Endothelial cell of umbilical vein (primary cell): Measurements from ENCODE around the gene DCAF7. TPM values are rescaled to one million over a fixed set of nuclear protein-coding genes. Genes with fewer than 3 reads are reported as not detected.

Experiments
- BruUV-seq: library from RNA; stranded (reverse); fragments of 400-500 nt; replicated peaks from 2 replicates; lab custom pipeline; 2021; lab: Mats Ljungman, UMichigan
- CTCF ChIA-PET: fragments of 300-600, 350-600 bp; sonication (Branson Sonifier 250); formaldehyde crosslinking; loops from one replicate; lab custom pipeline; 2021; ENCODE audit warnings: antibody characterized with exemption, inconsistent platforms; lab: Charles Lee
- POLR2A ChIA-PET: fragments of 300-600, 350-600 bp; sonication (Branson Sonifier 250); formaldehyde crosslinking; loops from one replicate; lab custom pipeline; 2021; ENCODE audit warnings: antibody characterized with exemption, inconsistent platforms; lab: Charles Lee
- DNase-seq: peaks from one replicate; pipeline ENCODE4 v3.0.0-alpha.2; 2011; ENCODE audit warnings: low read depth, low spot score
- FAIRE-seq: peaks from 2 replicates; lab custom pipeline; 2011; peaks lifted over from hg19 to GRCh38; lab: Jason Lieb, UNC
- H2AFZ ChIP-seq: 2 replicates; pipeline ENCODE4 v1.6.0; 2012; ENCODE audit warnings: low read depth, low read length, control low read depth, inconsistent platforms
- H3K27ac ChIP-seq: 2 replicates; pipeline ENCODE4 v1.5.1; 2011; ENCODE audit warnings: low read depth, mild to moderate bottlenecking, control low read depth, low read length, moderate library complexity; ENCODE audit not compliant: insufficient read depth
- H3K27me3 ChIP-seq, 2 experiments: 2 replicates each; pipeline versions ENCODE4 v1.6.0 to v1.6.1; 2011; ENCODE audit warnings: low read length in 2 of 2, mixed read lengths in 1 of 2; ENCODE audit not compliant: control insufficient read depth in 2 of 2, insufficient read depth in 2 of 2
- H3K36me3 ChIP-seq, 2 experiments: 2 replicates in 1 of 2; 3 replicates in 1 of 2; pipeline ENCODE4 v1.5.1; 2011; ENCODE audit warnings: low read length in 2 of 2, mild to moderate bottlenecking in 1 of 2, moderate library complexity in 1 of 2; ENCODE audit not compliant: control insufficient read depth in 2 of 2, insufficient read depth in 2 of 2; ENCODE audit errors: extremely low read depth in 1 of 2
- H3K4me1 ChIP-seq: 3 replicates; pipeline ENCODE4 v1.5.1; 2011; ENCODE audit warnings: mild to moderate bottlenecking, low read length; ENCODE audit not compliant: control insufficient read depth, insufficient read depth; ENCODE audit errors: extremely low read depth
- H3K4me2 ChIP-seq: 2 replicates; pipeline ENCODE4 v1.6.1; 2011; ENCODE audit warnings: low read length, control low read depth, mixed read lengths; ENCODE audit not compliant: insufficient read depth
- H3K4me3 ChIP-seq, 3 experiments: fragments of 200-600 bp in 1 of 3; sonication (generic), shearing (Covaris generic) in 1 of 3; replicated peaks in 1 of 3; 2 replicates each; pipeline ENCODE4 v1.5.1; 2011 to 2016; ENCODE audit warnings: control low read depth in 3 of 3, low read length in 3 of 3, mild to moderate bottlenecking in 2 of 3, inconsistent platforms in 1 of 3, low read depth in 1 of 3, moderate library complexity in 1 of 3; ENCODE audit not compliant: insufficient read depth in 1 of 3
- H3K79me2 ChIP-seq: 2 replicates; pipeline ENCODE4 v1.6.0; 2012; ENCODE audit warnings: low read length, inconsistent platforms; ENCODE audit not compliant: control insufficient read depth, insufficient read depth
- H3K9ac ChIP-seq: replicated peaks from 2 replicates; pipeline ENCODE3; 2011; ENCODE audit warnings: low read length, control low read depth; ENCODE audit not compliant: insufficient read depth; ENCODE audit errors: extremely low read depth
- H3K9me1 ChIP-seq: replicated peaks from 3 replicates; pipeline ENCODE4 v1.6.0; 2011; ENCODE audit warnings: mild to moderate bottlenecking, low read length; ENCODE audit not compliant: control insufficient read depth, insufficient read depth; ENCODE audit errors: extremely low read depth
- H3K9me3 ChIP-seq: replicated peaks from 2 replicates; pipeline ENCODE4 v1.5.1; 2012; ENCODE audit warnings: low read length, inconsistent platforms; ENCODE audit not compliant: control insufficient read depth, insufficient read depth
- H4K20me1 ChIP-seq: replicated peaks from 2 replicates; pipeline ENCODE3; 2011; ENCODE audit warnings: mild to moderate bottlenecking, low read length; ENCODE audit not compliant: control insufficient read depth, insufficient read depth; ENCODE audit errors: extremely low read depth
- EZH2 ChIP-seq: IDR thresholded peaks from 2 replicates; pipeline ENCODE4 v1.6.1; 2012; ENCODE audit warnings: borderline replicate concordance, low read depth, mild to moderate bottlenecking, moderate library complexity, low read length, inconsistent platforms; ENCODE audit not compliant: severe bottlenecking
- FOS ChIP-seq: IDR thresholded peaks from 2 replicates; pipeline ENCODE4 v1.6.1; 2011; ENCODE audit warnings: mild to moderate bottlenecking, low read length, moderate library complexity, borderline replicate concordance; ENCODE audit not compliant: insufficient read depth
- GATA2 ChIP-seq: IDR thresholded peaks from 2 replicates; pipeline ENCODE4 v1.7.0; 2011; ENCODE audit warnings: low read depth, mild to moderate bottlenecking, moderate library complexity, mixed read lengths, low read length; ENCODE audit not compliant: insufficient read length, insufficient read depth
- JUN ChIP-seq: IDR thresholded peaks from 2 replicates; pipeline ENCODE4 v1.6.1; 2011; ENCODE audit warnings: borderline replicate concordance, low read depth; ENCODE audit not compliant: insufficient read length, insufficient read depth
- MYC ChIP-seq: IDR thresholded peaks from one replicate; pipeline ENCODE4 v1.6.1; 2011; ENCODE audit warnings: mild to moderate bottlenecking, low read depth, low read length
- POLR2A ChIP-seq: IDR thresholded peaks from 2 replicates; pipeline ENCODE4 v1.6.1; 2012; ENCODE audit warnings: low read depth, mild to moderate bottlenecking, control low read depth, low read length
- POLR2AphosphoS5 ChIP-seq: IDR thresholded peaks from 2 replicates; pipeline ENCODE4 v1.6.1; 2012; ENCODE audit warnings: low read depth, mild to moderate bottlenecking, control low read depth, low read length, moderate library complexity; ENCODE audit not compliant: insufficient read depth
- dilution Hi-C: fragments of 300-500 bp; cut with MboI; formaldehyde crosslinking; loops from one replicate; pipeline ENCODE4 v1.15.0; 2019; ENCODE audit warnings: low sequenced_read_pairs; ENCODE audit not compliant: extremely low pct_ligation_motif_present
- intact Hi-C: fragments of 100-400 bp; cut with micrococcal nuclease; formaldehyde crosslinking; loops from one replicate; pipeline ENCODE4 v1.10.0; 2022
- polyA plus RNA-seq, 4 experiments: library from polyadenylated mRNA; depleted of rRNA in 3 of 4; stranded (reverse) in 3 of 4; unstranded in 1 of 4; fragments of >200 nt; gene quantifications; 2 replicates each; pipeline versions ENCODE4 v1.2.1 to v1.2.3, GENCODE V29; 2011 to 2012; ENCODE audit warnings: missing spikeins in 1 of 4
- total RNA-seq: library from RNA; stranded (reverse); gene quantifications from 2 replicates; pipeline ENCODE4 v1.2.3, GENCODE V29; 2021
- TF ChIP-seq, protein P1 (sequence below), 2 donors: IDR thresholded peaks; 1 replicate in 1 of 2; 2 replicates in 1 of 2; pipeline ENCODE4 v1.5.1; 2011; ENCODE audit warnings: low read length in 2 of 2, mild to moderate bottlenecking in 2 of 2, moderate library complexity in 2 of 2, control low read depth in 1 of 2, inconsistent platforms in 1 of 2, low read depth in 1 of 2; ENCODE audit not compliant: insufficient read depth in 1 of 2; ENCODE audit errors: extremely low read depth in 1 of 2
- TF ChIP-seq, protein P2 (sequence below): IDR thresholded peaks from 2 replicates; pipeline ENCODE4 v1.6.1; 2011; ENCODE audit not compliant: insufficient read depth, insufficient read length

Gene DCAF7
- total and polyA plus RNA-seq, 2 donors (not counting 3 experiments of a cell fraction or from before 2014, with no cell fraction given): 82.8 to 100 TPM

DNA sequence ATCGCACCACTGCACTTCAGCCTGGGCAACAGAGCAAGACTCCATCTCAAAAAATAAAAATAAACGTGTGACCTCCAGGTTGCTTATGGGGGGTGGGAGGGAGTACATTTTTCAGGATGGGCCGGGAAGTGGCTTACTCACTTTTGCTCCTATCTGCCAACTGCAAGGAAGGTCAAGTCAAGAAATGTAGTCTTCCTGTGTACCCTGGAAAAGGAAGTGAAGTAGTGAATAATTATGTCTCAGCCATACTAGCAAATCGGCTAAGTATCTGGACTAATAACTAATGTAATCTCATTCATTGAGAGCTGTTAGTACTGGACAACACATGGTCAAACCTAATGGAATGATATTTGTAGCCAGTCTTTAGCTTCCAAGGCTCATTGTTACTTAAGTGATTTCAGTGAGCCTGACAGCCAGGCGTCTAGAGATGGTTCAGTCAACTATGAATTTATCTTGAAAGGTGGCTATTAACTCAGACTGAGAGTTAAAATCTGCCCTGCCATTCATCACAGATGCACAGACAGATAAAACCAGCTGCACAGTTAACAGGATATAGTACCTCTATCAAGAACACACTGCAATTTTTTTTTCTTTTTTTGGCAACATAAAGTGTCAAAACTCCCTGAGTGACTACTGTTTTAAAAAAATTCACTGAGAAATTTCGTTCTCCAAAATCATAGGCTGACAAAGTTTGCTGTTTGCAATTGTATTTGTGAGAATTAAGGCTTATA is 46.7 kb downstream of the DCAF7 start:
- no peak overlapping the region for H2AFZ ChIP-seq
- no peaks in the 10 kb centered on the region for H4K20me1 ChIP-seq
- H3K9me1 ChIP-seq: no peaks in the 10 kb centered on the region
- peaks cover 0 to 4% of the 10 kb centered on the region in 2 experiments for H3K36me3 ChIP-seq
- CTCF ChIA-PET: interaction anchor here (0.6 to 1.5 kb wide), 5 partner anchors 11 to 172 kb away, joined by 3 to 6 read pairs (median 3); no protein-coding TSS in a partner anchor
- dilution Hi-C loops: no loop called here
- BruUV-seq: no TSS peak
- peaks cover 25% of the 10 kb centered on the region for H3K4me1 ChIP-seq
- no peaks in the 10 kb centered on the region for H3K9me3 ChIP-seq
- peak overlapping the region; percentile 45 for H3K4me2 ChIP-seq
- peak; percentile 52 for DNase-seq
- no peak overlapping the region for H3K9ac ChIP-seq
- TF ChIP-seq JUN: peak; percentile 3
- TF ChIP-seq GATA2: peak; percentile 66
- TF ChIP-seq EZH2: no peak
- TF ChIP-seq FOS: peak; percentile 53
- peak; percentile 19 for TF ChIP-seq POLR2A
- TF ChIP-seq, protein P1, sequence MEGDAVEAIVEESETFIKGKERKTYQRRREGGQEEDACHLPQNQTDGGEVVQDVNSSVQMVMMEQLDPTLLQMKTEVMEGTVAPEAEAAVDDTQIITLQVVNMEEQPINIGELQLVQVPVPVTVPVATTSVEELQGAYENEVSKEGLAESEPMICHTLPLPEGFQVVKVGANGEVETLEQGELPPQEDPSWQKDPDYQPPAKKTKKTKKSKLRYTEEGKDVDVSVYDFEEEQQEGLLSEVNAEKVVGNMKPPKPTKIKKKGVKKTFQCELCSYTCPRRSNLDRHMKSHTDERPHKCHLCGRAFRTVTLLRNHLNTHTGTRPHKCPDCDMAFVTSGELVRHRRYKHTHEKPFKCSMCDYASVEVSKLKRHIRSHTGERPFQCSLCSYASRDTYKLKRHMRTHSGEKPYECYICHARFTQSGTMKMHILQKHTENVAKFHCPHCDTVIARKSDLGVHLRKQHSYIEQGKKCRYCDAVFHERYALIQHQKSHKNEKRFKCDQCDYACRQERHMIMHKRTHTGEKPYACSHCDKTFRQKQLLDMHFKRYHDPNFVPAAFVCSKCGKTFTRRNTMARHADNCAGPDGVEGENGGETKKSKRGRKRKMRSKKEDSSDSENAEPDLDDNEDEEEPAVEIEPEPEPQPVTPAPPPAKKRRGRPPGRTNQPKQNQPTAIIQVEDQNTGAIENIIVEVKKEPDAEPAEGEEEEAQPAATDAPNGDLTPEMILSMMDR (IDR thresholded peaks at IDR 0.05; ENCODE audit: extremely low read depth in 1 of 2, insufficient read depth in 1 of 2, low read depth in 1 of 2, low read length in 2 of 2): no peak
- peak; percentile 56 for TF ChIP-seq POLR2AphosphoS5
- TF ChIP-seq MYC: no peak
- TF ChIP-seq, protein P2, sequence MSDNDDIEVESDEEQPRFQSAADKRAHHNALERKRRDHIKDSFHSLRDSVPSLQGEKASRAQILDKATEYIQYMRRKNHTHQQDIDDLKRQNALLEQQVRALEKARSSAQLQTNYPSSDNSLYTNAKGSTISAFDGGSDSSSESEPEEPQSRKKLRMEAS: no peak
- peak overlapping the region; percentile 50 for H3K27ac ChIP-seq
- peaks cover 8% of the 10 kb centered on the region for H3K79me2 ChIP-seq
- intact Hi-C loops: no loop called here
- FAIRE-seq: peak; percentile 81
- H3K27me3 ChIP-seq: no peaks in the 10 kb centered on the region
- no peak overlapping the region for H3K4me3 ChIP-seq
- POLR2A ChIA-PET: no interaction called here
